GM12872 (cell line): ENCODE results near the gene NT5DC3.

Experiments used
- TF ChIP-seq, protein P1 (sequence below): IDR thresholded peaks from 3 replicates; pipeline ENCODE4 v1.5.1; 2011; ENCODE audit warnings: low read depth, mild to moderate bottlenecking, low read length, moderate library complexity; ENCODE audit not compliant: insufficient read depth

The NT5DC3 gene

DNA sequence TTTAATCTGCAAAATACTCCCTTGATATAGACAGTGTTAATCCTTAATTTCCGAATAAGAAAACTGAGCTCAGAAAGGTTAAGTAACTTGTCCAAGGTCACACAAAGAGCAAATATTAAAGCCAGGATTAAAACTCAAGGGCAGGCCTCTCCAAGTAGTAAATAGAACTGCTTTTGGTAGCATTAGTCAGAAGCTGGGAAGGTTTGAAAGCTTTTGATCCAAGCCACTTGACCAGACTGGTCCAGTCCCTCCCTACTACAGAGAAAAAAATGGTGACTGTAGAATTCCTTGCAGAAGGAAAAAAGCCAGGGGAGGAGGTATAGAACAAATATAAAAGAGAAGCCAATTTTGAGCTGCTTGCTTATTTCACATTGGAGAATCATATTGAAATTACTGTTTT, 111.5 kb downstream of the NT5DC3 start:
- TF ChIP-seq, protein P1, sequence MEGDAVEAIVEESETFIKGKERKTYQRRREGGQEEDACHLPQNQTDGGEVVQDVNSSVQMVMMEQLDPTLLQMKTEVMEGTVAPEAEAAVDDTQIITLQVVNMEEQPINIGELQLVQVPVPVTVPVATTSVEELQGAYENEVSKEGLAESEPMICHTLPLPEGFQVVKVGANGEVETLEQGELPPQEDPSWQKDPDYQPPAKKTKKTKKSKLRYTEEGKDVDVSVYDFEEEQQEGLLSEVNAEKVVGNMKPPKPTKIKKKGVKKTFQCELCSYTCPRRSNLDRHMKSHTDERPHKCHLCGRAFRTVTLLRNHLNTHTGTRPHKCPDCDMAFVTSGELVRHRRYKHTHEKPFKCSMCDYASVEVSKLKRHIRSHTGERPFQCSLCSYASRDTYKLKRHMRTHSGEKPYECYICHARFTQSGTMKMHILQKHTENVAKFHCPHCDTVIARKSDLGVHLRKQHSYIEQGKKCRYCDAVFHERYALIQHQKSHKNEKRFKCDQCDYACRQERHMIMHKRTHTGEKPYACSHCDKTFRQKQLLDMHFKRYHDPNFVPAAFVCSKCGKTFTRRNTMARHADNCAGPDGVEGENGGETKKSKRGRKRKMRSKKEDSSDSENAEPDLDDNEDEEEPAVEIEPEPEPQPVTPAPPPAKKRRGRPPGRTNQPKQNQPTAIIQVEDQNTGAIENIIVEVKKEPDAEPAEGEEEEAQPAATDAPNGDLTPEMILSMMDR = no peak

DNA sequence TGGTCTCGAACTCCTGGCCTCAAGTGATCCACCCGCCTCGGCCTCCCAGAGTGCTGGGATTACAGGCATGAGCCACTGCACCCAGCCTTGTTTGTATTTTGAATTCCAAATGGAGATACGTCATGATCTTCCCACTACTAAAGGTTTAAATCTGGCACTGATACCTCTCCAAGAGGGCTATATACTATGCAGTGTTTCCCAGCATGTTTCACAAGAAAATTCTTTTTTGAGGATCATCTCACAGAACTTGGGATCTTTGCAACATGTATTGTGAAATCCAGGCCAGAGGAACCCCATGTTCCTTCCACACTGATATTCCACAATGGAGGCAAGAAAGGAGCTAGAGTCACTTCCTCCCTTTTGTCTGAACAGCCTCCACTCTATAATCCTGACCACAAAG, 112.7 kb downstream of the NT5DC3 start:
- TF ChIP-seq, protein P1 = no peak

DNA sequence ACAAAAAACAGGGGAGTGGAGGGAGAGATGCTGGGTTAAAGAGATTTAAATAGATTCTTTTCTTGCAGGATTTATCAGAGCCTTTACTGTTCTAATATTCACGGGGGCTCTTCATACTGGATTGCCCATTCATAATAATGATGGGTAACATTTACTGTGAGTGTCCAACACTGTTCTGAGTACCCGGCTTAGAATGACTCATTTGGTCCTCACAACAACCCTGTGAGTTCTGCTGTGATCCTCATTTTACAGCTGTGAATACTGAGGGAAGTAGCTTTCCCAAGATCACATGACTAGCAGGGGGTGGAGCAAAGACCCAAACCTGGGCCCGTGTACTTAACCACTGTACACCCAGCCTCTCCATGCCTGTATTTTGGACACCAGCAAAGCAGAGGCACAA, 113.4 kb downstream of the NT5DC3 start:
- TF ChIP-seq, protein P1 = no peak

DNA sequence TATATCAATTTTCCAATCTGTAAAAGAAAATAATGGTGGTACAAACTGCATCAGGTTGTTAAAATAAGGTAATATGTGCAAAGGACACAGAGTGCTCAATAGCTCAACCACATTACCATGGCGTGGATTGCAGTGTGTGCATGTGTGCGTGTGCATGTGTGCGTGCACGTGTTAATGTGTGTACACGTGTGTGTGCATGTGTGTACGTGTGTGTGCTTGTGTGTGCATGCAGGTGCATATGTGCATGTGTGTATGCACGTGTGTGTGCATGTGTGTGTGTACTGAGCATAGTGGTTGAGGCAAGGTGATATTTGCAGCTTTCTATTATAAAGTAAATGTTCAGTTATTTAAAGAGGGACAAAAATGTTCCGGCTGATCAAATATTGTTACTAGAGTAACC, 115.6 kb downstream of the NT5DC3 start:
- TF ChIP-seq, protein P1 = no peak
